DMS 273 (cell line): ENCODE data around the gene TMEM225B.
"Not testable (repeated sequence)": the region's sequence is repeated elsewhere in the genome, so short reads cannot be mapped to it uniquely, and the experiment has no call there.

Experiments
- DNase-seq: peaks from one replicate; lab custom pipeline; 2025; ENCODE audit not compliant: unreplicated experiment; lab: John Stamatoyannopoulos, UW

TMEM225B gene, protein sequence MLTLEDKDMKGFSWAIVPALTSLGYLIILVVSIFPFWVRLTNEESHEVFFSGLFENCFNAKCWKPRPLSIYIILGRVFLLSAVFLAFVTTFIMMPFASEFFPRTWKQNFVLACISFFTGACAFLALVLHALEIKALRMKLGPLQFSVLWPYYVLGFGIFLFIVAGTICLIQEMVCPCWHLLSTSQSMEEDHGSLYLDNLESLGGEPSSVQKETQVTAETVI

DNA sequence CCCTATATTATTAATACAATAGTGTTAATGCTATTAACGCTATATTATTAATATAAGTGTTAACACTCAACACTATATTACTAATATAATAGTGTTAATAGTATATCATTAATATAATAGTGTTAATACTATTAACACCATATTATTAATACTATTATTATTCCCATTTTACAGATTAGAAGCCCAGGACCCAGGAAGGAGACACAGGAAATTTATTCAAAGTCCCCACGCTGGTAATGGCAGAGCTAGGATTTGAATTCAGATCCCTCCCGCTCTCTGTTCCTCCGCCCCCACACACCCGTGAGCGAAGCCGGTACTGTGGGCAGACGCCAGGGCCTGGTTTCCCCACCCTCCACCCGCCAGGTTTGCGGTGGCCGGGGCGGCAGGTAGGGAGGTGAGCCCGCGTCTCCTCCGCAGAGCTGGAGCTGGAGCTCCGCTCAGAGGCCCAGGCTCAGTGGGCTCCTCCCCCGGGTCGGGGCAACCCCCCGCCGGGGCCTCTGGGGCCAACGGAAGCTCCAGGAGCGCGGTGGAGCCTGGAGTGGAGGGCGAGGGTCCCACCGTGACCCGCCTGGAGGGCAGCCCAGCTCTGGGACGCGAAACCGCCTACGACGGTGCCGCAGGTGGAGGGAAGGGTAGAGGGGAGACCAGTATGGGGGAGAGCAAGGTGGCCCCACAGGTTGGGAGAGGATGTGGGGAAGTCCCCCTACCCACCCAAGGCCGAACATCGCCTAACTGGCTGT, at the start of gene TMEM225B:
Gene TMEM225B (plus strand): TSS at position 506 of the 740 bp plus-strand sequence. CDS start 6,122 bp downstream, outside the sequence.
- no peak for DNase-seq

DNA sequence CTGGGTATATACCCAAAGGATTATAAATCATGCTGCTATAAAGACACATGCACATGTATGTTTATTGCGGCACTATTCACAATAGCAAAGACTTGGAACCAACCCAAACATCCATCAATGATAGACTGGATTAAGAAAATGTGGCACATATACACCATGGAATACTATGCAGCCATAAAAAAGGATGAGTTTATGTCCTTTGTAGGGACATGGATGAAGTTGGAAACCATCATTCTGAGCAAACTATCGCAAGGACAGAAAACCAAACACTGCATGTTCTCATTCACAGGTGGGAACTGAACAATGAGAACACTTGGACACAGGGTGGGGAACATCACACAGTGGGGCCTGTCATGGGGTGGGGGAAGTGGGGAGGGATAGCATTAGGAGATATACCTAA, 48.5 kb upstream of the TMEM225B start:
- not testable (repeated sequence) for DNase-seq

DNA sequence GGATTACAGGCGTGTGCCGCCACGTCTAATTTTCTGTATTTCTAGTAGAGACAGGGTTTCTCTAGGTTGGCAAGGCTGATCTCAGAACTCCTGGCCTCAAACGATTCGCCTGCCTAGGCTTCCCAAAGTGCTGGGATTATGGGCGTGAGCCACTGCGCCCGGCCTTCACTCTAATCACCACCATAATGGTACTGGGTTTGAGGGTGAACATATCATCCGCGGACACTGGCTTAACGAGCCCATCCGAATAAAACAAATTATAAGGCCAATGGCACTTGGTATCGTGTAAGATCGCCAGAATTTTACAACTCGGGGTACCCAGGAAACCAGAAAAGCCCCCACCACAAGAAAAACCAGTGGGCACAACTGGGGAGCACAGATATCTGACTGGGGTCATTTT, 46.7 kb upstream of the TMEM225B start:
- DNase-seq: peak; percentile 38

DNA sequence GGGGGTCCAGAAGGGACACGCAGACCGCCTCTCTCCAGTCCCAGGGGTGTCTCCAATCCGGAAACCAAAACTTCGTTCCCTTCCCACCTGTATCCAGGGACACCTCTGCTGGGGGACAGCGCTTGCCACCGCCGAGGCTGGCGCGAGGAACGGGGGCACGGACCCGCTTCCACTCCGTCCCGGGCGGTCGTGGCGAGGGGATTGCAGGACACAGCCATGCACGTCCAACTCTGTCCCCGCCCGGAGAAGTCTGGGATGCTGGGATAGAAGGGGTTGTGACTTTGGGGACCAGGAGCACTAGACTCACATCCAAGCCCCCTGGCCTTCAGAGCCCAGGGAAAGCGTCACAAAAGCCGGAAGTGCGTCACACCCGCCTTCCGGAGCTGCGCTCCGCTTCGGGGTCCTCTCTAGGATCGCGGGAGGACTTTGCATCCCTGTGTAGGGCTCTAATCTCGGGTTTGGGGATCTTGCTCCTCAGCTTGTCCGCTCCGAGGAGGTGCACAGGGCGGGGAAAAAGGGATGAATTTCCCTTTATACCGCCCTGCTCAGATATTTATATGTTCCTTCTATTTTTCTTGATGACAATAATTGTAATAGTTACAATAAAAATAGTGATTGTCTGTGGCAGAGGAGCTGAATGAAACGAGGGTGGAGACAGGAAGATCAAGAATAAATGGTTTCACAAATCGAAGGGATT, 46.2 kb upstream of the TMEM225B start, which contains the start of gene FAM200A:
Gene FAM200A (minus strand): TSS at position 348 of the 697 bp plus-strand sequence. CDS start 3,707 bp downstream, outside the sequence.
- peak; percentile 99 for DNase-seq

DNA sequence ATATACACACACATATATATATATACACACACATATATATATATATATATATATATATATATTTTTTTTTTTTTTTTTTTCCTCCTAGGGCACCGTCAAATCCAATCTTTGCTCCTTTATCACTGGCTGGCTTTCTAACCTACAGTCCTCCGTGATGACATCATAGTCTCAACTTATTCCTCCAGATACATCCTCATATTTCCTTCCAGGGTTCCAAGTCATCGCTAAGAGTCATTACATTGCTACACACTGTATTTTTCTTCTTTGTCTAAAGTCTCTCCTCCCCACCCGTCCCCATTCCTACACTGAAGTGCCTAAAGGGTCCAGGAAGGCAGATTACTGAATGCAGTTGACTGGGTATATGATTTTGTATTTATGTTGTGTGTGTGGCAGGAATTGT, 45.0 kb upstream of the TMEM225B start:
- DNase-seq: no peak

DNA sequence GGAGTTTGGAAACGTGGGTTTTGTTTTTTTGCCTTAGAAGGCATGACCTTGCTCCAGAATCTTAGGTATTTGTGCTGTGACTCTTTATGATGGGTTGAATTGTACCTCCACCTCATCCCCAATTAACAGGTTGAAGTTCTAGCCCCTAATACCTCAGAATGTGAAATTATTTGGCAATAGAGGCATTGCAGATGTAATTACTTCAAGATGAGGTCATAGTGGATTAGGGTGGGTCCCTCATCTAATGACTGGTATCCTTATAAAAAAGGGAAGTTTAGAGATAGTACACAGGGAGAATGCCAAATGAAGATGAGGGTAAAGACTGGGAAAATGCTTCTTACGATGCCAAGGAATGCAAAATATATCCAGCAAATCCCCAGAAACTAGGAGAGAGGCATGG, 43.1 kb upstream of the TMEM225B start:
- DNase-seq: no peak

DNA sequence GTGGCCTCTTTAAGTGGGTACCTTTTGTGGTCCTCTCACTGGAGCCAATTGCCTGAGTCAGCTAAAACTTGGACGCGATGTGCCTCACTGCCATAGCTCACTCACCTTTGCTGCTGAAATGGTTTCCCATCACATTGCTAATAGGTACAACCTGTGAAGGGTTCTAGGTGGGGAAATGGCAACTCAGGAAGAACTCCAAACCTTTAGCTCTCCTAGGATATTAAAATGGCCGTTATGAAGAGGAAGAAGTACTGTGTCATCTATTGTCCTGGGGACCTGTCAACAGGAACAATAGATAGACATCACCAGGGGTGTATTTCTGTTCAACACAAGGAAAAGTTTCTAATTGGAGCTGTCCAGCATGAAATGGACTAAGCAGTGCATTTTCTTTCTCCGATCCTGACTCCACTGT, 40.9 kb upstream of the TMEM225B start:
- DNase-seq: no peak

DNA sequence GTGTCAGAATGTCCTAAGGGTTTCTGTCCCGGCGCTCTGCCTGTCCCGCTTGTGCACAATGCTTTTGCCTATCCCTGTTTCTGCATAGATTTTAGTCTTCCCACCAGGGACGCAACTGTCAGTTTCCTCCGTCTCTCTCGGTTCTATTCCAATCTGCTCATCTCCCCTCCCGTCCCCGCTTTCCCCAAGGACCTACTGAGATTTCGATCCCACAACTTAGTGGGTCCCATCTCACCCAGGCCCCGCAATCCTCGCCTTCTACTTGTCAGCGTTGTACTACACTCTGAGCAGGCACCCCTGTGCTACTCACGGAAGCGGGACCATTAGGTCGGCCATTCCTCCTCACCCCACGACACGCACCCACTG, 40.1 kb upstream of the TMEM225B start:
- DNase-seq: peak; percentile 78

DNA sequence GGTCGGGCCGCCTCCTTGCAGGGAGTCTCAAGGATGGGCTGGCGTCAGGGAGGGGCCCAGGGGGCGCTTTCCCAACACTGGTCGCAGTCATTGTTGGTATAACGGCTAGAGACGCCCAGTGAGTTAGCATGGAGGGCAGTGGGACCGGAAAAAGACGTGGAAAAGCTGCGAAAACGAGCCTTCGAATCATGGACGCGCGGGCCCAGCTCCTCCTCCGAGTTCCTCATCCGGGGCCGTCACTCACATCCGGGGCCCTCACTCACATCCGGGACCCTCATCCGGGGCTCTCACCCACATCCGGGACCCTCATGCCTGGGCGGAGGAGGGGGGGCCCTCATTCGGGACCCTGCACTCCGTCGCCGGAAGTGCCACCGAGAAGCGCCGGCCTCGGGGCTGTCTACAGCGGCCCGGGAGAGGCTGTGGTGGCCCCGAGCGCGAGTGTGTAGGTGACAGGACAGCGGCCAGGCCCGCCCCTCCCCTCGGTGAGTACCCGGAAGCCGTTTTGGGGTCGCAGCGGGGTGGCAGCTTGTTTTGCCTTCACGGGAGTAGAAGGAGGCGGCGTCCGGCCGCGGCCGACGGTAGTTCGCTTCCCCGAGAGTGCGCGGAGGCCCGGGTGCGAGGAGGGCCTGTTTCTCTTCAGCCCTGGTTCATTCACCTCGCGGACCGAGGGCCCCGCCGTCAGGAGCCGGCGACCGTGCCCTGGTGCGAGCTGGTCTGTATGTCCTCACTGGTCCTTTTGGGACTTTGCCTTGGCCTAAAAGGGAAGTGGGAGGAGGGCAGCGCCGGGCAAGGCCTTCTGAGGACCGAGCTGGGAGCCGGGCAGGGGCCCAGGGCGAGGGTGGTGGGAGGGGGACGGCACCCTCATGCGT, 39.5 kb upstream of the TMEM225B start, which contains the start of gene ZNF655:
Gene ZNF655 (plus strand): TSS at position 337 of the 869 bp plus-strand sequence. CDS start 1,918 bp downstream, outside the sequence.
- DNase-seq: peak; percentile 99

DNA sequence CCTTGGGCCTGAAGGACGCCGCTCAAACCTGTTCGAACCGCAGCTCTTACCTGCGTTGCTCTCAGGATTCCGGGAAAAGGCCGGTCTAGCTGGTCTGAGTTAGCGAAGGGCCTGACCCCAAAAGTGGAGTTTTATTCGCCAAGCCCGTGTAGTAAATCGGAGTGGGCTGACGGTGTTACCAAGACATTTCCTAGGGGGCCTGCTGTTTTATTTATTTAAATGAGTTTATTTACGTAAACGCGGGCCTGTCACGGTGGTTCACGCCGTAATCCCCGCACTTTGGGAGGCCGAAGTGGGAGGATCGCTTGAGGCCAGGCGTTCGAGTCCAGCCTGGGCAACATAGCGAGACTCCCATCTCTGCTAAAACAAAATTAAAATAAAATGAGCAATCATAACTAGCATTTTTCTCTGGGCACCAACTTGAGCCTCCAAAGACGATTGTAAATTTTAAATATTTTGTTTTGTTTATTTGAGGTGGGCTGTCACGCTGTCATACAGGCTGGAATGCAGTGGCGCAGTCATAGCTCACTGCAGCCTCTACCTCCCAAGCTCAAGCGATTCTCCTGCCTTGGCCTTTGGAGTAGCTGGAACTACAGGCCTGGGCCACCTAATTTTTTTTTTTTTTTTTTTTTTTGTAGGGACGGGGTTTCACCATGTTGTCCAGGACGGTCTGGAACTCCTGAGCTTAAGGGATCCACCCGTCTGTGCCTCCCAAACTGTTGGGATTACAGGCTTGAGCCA, 38.7 kb upstream of the TMEM225B start:
- DNase-seq: no peak

DNA sequence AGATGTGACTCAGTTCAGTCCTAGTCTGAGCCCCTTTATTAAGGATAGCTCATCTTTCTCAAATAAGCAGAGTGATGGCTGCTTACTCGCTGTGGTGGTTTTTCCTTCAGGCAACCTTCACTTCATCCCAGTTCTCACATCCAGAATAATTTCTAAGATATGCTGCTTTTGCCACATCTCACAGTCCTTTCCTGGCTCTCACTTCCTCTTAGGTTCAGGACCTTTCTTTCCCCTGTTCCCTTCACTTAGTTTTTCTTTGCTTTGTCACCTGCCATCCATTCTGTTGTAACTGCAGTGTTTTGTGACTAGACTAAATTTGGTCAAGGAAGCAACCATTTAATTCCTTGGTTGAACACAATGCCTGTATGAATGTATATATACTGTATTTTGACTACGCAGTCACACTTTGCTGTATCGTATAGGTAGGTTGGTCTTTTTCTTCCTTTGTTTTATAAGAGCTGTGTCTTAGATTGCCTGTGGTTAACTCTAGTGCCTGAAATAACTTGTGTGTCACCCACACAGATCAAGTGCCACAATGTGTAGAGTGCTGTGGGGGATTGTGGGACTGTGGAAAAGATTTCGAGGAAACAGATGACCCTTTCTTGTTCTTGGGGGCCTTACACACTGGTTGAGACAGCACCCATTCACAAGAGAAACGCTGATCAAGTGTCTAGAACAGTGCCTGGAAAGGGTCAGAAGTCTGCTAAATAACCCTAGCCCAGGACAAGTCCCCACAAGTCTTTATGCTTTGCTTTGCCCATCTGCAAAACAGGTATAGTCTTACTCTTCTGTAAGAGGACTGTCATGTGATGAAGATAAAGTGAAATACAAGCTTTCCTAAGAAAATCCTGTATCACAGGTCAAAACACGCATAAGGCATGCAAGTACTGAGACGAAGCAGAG, 37.0 kb upstream of the TMEM225B start:
- no peak for DNase-seq

DNA sequence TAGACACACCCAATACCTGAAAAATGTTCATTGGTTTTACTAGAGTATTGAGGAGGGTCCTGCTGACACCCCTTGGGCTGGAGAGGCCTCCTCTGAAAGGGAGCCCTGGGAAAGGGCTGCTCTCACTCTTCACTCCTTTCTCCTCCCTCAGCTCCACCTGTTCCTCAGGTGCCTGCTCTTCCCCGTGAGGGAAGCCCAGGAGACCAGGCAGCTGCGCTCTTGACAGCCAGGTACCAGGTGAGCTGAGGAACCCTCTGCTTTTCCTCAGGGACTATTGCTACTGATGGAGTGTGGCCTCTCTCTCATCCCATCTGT, 36.4 kb upstream of the TMEM225B start:
- no peak for DNase-seq

DNA sequence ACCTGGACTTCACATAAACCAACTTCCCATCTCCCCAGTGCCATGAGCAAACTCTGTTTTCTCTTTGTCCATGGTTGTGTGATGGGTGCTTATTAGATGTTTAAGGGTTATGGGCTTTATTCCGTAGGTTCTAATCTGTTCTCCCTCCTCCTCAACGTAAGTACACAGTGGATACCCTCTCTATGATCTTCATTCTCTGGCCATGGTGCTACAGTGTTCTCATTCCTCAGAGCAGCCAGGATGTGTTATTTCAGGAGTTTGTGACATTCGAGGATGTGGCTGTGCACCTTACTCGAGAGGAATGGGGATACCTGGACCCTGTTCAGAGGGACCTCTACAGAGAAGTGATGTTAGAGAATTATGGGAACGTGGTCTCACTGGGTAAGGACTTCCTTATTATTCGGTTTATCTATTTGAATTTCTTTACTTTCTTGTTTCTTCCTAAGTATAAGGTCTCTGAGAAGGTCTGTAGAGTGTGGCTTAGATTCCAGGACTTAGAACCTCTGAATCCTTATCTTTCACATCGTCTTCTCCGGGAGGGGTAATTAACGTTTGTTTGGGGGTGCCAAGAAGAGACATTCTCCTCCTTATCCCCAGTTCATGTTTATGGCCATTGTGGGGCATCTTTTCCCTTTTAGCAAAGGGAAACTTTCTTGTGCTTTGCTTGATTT, 35.8 kb upstream of the TMEM225B start:
- DNase-seq: no peak

DNA sequence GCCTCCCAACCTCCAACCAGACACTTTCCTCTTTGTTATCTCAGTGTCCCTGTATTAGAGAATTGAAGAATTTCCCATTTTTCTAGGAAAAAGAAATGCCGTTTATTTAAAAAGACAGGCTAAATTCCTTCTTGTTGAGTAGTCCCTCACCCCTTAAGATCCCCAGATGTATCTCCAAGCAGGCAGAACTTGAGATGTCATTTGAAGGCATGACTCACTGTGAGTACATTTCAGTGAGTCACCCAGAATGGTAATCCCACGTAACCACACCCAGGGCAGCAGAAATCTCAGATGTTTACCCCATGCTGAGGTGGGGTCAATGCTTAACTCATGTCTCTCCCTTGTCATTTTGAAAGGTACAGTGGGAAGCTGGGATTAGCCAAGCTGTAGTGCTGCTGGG, 35.2 kb upstream of the TMEM225B start:
- DNase-seq: peak; percentile 17

DNA sequence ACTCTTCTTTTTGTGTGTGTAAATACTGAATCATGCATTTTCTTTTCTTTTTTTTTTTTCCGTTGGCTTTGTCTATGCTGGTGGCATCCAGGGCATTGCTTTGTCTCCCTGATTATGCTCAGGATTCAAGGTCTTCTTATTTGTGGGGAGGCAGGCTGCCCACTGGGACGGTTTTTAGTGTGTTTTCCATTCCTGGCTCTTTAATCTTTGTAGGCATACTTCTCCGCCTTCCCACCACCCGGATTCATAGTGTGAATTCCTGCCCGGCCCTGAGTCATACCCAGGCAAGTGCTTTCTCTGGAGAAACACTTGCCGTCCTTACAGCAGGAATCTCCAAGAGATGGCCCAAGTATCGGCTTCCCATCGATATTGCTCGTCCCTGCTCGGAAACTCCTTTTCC, 34.4 kb upstream of the TMEM225B start:
- no peak for DNase-seq

DNA sequence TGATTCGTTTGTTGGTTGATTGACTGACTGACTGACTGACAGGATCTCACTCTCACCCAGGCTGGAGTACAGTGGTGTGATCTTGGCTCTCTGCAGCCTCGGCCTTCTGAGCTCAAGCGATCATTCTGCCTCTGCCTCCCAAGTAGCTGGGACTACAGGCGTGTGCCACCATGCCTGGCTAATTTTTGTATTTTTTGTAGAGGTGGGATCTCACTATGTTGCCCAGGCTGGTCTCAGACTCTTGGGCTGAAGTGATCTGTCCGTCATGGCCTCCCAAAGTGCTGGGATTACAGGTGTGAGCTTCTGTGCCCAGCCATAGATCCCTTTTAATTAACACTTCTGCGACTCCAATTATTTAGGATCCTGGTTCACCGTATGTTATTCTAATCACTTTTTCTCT, 29.3 kb upstream of the TMEM225B start:
- not testable (repeated sequence) for DNase-seq

DNA sequence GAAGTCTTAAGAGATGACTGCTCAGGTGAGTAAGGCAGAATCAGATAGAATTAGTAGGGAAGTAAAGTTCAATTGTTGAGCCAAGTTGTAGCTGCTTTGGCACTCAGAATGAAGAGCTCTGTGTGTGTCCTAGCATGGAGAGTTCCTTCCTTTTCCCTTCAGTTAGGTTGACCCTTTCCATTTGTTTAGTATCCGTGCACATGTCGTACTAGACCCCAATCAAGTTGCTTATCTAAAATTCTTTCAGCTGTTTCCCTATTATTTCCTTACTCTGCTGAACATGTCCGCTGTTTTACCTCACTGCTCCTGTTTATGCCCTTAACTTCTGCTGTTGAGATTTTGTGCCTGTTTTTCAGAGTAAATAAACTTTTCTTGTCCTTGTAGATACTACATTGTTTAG, 26.3 kb upstream of the TMEM225B start:
- no peak for DNase-seq

DNA sequence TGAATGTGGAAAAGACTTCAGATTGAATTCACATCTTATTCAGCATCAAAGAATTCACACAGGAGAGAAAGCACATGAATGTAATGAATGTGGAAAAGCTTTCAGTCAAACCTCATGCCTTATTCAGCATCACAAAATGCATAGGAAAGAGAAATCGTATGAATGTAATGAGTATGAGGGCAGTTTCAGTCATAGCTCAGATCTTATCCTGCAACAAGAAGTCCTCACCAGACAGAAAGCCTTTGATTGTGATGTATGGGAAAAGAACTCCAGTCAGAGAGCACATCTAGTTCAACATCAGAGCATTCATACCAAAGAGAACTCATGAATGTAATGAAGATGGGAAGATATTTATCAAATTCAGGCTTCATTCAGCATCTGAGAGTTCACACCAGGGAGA, 24.8 kb upstream of the TMEM225B start:
- no peak for DNase-seq

DNA sequence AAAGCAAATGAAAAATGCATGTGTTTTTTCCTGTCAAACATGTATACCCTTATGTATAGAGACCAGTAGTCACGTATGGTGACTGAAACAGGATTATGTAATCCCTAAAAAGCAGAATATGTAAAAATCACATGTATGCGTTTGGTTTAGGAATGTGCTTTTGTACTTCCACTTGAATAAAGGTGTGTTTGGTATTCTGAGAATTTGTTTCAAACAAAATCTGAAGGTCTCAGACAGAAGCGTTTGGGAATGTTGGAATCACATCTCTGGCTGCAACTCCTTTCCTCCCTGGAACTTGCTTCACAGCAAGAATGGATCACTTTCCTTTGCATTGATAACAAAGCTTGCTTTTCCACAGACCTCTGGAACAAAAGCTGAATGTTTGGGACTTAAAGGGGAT, 21.8 kb upstream of the TMEM225B start:
- DNase-seq: no peak
